ENCODE results near the gene RFLNA.

GRCh38 chr12:124347805-124348658 is 53.1 kb downstream of the RFLNA start:
- no peak for TF ChIP-seq POLR2AphosphoS5 (IDR thresholded peaks at IDR 0.05)
- TF ChIP-seq, protein P1, sequence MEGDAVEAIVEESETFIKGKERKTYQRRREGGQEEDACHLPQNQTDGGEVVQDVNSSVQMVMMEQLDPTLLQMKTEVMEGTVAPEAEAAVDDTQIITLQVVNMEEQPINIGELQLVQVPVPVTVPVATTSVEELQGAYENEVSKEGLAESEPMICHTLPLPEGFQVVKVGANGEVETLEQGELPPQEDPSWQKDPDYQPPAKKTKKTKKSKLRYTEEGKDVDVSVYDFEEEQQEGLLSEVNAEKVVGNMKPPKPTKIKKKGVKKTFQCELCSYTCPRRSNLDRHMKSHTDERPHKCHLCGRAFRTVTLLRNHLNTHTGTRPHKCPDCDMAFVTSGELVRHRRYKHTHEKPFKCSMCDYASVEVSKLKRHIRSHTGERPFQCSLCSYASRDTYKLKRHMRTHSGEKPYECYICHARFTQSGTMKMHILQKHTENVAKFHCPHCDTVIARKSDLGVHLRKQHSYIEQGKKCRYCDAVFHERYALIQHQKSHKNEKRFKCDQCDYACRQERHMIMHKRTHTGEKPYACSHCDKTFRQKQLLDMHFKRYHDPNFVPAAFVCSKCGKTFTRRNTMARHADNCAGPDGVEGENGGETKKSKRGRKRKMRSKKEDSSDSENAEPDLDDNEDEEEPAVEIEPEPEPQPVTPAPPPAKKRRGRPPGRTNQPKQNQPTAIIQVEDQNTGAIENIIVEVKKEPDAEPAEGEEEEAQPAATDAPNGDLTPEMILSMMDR (IDR thresholded peaks at IDR 0.05): peak in 5 of 7 experiments; percentile 27 to 72 (median 43)
- TF ChIP-seq POLR2A (IDR thresholded peaks at IDR 0.05): no peak
- TF ChIP-seq EP300 (IDR thresholded peaks at IDR 0.05): no peak
